A549 (cell line): ENCODE data around the gene IGF2BP1. TPM values are rescaled to one million over a fixed set of nuclear protein-coding genes. Genes with fewer than 3 reads are reported as not detected.

Source experiments
- ATAC-seq, 2 experiments: fragments of 200-7000 bp in 1 of 2; fragments of >200 bp in 1 of 2; cut with Nextera tagmentation in 1 of 2; cut with Tn5 transposase in 1 of 2; 3 replicates each; pipeline versions ENCODE4 v1.8.0 to v1.9.1; 2018 to 2020; ENCODE audit warnings: mild to moderate bottlenecking in 1 of 2, moderate library complexity in 1 of 2
- CTCF ChIA-PET: fragments of 300-600 bp; sonication (Branson Sonifier 250); formaldehyde crosslinking; extraction: SDS; loops from one replicate; lab custom pipeline; 2021; ENCODE audit warnings: antibody characterized with exemption, inconsistent platforms; lab: Yijun Ruan, JAX
- POLR2A ChIA-PET: fragments of 350-600 bp; formaldehyde crosslinking; extraction: SDS; loops from one replicate; lab custom pipeline; 2021; ENCODE audit warnings: antibody characterized with exemption, inconsistent platforms; lab: Yijun Ruan, JAX
- DNase-seq, 2 experiments: peaks; one replicate each; pipeline versions ENCODE4 v3.0.0 to v3.0.0-alpha.2; 2011 to 2016; ENCODE audit warnings: low read depth in 1 of 2, low spot score in 1 of 2
- FAIRE-seq: peaks from 2 replicates; lab custom pipeline; 2011; peaks lifted over from hg19 to GRCh38; lab: Jason Lieb, UNC
- H3K27ac ChIP-seq, 2 experiments: fragments of >200 bp; sonication (Bioruptor Twin); formaldehyde crosslinking; 3 replicates each; pipeline ENCODE4 v1.5.1; 2016 to 2017
- H3K4me1 ChIP-seq: fragments of >200 bp; sonication (Bioruptor Twin); formaldehyde crosslinking; 3 replicates; pipeline ENCODE4 v1.6.1; 2016
- H3K4me2 ChIP-seq: fragments of >200 bp; sonication (Bioruptor Twin); formaldehyde crosslinking; 3 replicates; pipeline ENCODE4 v1.6.1; 2016
- H3K4me3 ChIP-seq: fragments of >200 bp; sonication (Bioruptor Twin); formaldehyde crosslinking; 3 replicates; pipeline ENCODE4 v1.5.1; 2016
- H3K9me3 ChIP-seq: fragments of >200 bp; sonication (Bioruptor Twin); formaldehyde crosslinking; 3 replicates; pipeline ENCODE4 v1.6.1; 2016
- CBX2 ChIP-seq: fragments of 200-600 bp; sonication (generic); IDR thresholded peaks from 2 replicates; pipeline ENCODE4 v1.6.1; 2016; ENCODE audit warnings: low read depth, mild to moderate bottlenecking, borderline replicate concordance
- CHD2 ChIP-seq: fragments of 150-350 bp; IDR thresholded peaks from 2 replicates; pipeline ENCODE4 v1.6.1; 2014; ENCODE audit warnings: low read length; ENCODE audit not compliant: partially characterized antibody
- CHD4 ChIP-seq: fragments of 200-600 bp; sonication (generic); IDR thresholded peaks from 2 replicates; pipeline ENCODE4 v1.6.1; 2016; ENCODE audit warnings: antibody characterized with exemption, mild to moderate bottlenecking, borderline replicate concordance
- CTCF ChIP-seq: fragments of >200 bp; sonication (Bioruptor Twin); formaldehyde crosslinking; IDR thresholded peaks from 3 replicates; pipeline ENCODE4 v1.5.1; 2016
- EHF ChIP-seq: fragments of 250-450 bp; sonication (Bioruptor Pico); IDR thresholded peaks from 2 replicates; pipeline ENCODE4 v1.5.0; 2020; ENCODE audit warnings: mild to moderate bottlenecking
- ELK1 ChIP-seq: fragments of 150-350 bp; IDR thresholded peaks from 2 replicates; pipeline ENCODE4 v1.6.1; 2014; ENCODE audit warnings: low read depth, mild to moderate bottlenecking, low read length
- EP300 ChIP-seq, 2 experiments: fragments of >200 bp; sonication (Bioruptor Twin); formaldehyde crosslinking; IDR thresholded peaks; 2 replicates in 1 of 2; 3 replicates in 1 of 2; pipeline ENCODE4 v1.6.1; 2016 to 2017
- ESRRA ChIP-seq: fragments of 150-350 bp; IDR thresholded peaks from 2 replicates; pipeline ENCODE4 v1.6.1; 2014; ENCODE audit warnings: mild to moderate bottlenecking, low read length, borderline replicate concordance
- FOXS1 ChIP-seq: fragments of 250-450 bp; sonication (Bioruptor Pico); IDR thresholded peaks from 2 replicates; pipeline ENCODE4 v1.5.0; 2020; ENCODE audit warnings: mild to moderate bottlenecking, moderate library complexity
- HOXA7 ChIP-seq: fragments of 250-450 bp; sonication (Bioruptor Pico); IDR thresholded peaks from 2 replicates; pipeline ENCODE4 v1.5.0; 2020; ENCODE audit warnings: mild to moderate bottlenecking, moderate library complexity
- HOXB5 ChIP-seq: fragments of 250-450 bp; sonication (Bioruptor Pico); IDR thresholded peaks from 2 replicates; pipeline ENCODE4 v1.5.0; 2020; ENCODE audit warnings: mild to moderate bottlenecking, moderate library complexity
- JUN ChIP-seq, 2 experiments: fragments of >200 bp; sonication (Bioruptor Twin); formaldehyde crosslinking; IDR thresholded peaks; 2 replicates in 1 of 2; 3 replicates in 1 of 2; pipeline ENCODE4 v1.6.1; 2016 to 2017
- JUNB ChIP-seq: fragments of >200 bp; sonication (Bioruptor Twin); formaldehyde crosslinking; IDR thresholded peaks from 2 replicates; pipeline ENCODE4 v1.6.1; 2016
- MAX ChIP-seq: IDR thresholded peaks from 2 replicates; pipeline ENCODE4 v1.6.1; 2012
- NPAS2 ChIP-seq: fragments of 250-450 bp; sonication (Bioruptor Pico); IDR thresholded peaks from 2 replicates; pipeline ENCODE4 v1.8.0; 2022; ENCODE audit warnings: mild to moderate bottlenecking, moderate library complexity, borderline replicate concordance
- PBX3 ChIP-seq: IDR thresholded peaks from 2 replicates; pipeline ENCODE4 v1.6.1; 2012
- POLR2A ChIP-seq: IDR thresholded peaks from 2 replicates; pipeline ENCODE4 v1.6.1; 2012; ENCODE audit warnings: mild to moderate bottlenecking, low read length
- RARB ChIP-seq: fragments of 250-450 bp; sonication (Bioruptor Pico); IDR thresholded peaks from 2 replicates; pipeline ENCODE4 v1.8.0; 2021; ENCODE audit warnings: mild to moderate bottlenecking, moderate library complexity
- RCOR1 ChIP-seq: fragments of 150-350 bp; IDR thresholded peaks from 2 replicates; pipeline ENCODE4 v1.6.1; 2014; ENCODE audit warnings: antibody characterized with exemption, low read length, low read depth
- SREBF2 ChIP-seq: fragments of 450-650 bp; IDR thresholded peaks from 2 replicates; pipeline ENCODE4 v1.6.1; 2014; ENCODE audit warnings: mild to moderate bottlenecking, moderate library complexity
- TFCP2L1 ChIP-seq: fragments of 250-450 bp; sonication (Bioruptor Pico); IDR thresholded peaks from 2 replicates; pipeline ENCODE4 v1.5.0; 2021; ENCODE audit warnings: mild to moderate bottlenecking
- TP53 ChIP-seq: fragments of 250-450 bp; sonication (Bioruptor Pico); IDR thresholded peaks from 2 replicates; pipeline ENCODE4 v1.5.0; 2021; ENCODE audit warnings: mild to moderate bottlenecking, moderate library complexity
- ZNF302 ChIP-seq: fragments of 250-450 bp; sonication (Bioruptor Pico); IDR thresholded peaks from 2 replicates; pipeline ENCODE4 v1.9.0; 2021; ENCODE audit warnings: inconsistent platforms, mild to moderate bottlenecking, moderate library complexity
- ZSCAN20 ChIP-seq: fragments of 250-450 bp; sonication (Bioruptor Pico); IDR thresholded peaks from 2 replicates; pipeline ENCODE4 v1.8.0; 2022; ENCODE audit warnings: mild to moderate bottlenecking, moderate library complexity
- WGBS: methylation state at CpG from one replicate; pipeline ENCODE4 v1.1.6; 2017; ENCODE audit errors: missing lambda C conversion rate; 5-methylcytosine and 5-hydroxymethylcytosine counted together
- polyA plus RNA-seq, 4 experiments: library from polyadenylated mRNA; depleted of rRNA in 3 of 4; stranded (reverse); fragments of >200 nt; fragmentation: RNase III in 1 of 4; extraction: RNeasy Plus Mini Kit Qiagen cat#74134 plus additional on column Dnase treatment in 1 of 4; gene quantifications; 2 replicates in 3 of 4; 3 replicates in 1 of 4; pipeline ENCODE4 v1.2.3, GENCODE V29; 2011 to 2017

Gene IGF2BP1
- polyA plus RNA-seq, 2 of the 4 experiments (the other 2 are of a cell fraction), result 26.2 to 40.3 TPM

- ChIA-PET CTCF (interaction anchor here (0.6 kb wide), 1 partner anchor 15 kb away, joined by 3 read pairs; no protein-coding TSS in a partner anchor), POLR2A (no interaction called here)
- no peak for ATAC-seq
- TF ChIP-seq CTCF (no peak), CBX2 (no peak), JUN (IDR thresholded peaks at IDR 0.05) (no peak), EHF (CRISPR knock-in tag) (no peak), ZNF302 (CRISPR knock-in tag) (no peak), POLR2A (no peak), PBX3 (no peak), HOXB5 (no peak), ZSCAN20 (no peak), EP300 (IDR thresholded peaks at IDR 0.05) (no peak), CHD2 (no peak), ESRRA (no peak), NPAS2 (CRISPR knock-in tag) (no peak), RCOR1 (no peak), CHD4 (no peak), HOXA7 (CRISPR knock-in tag) (no peak), JUNB (no peak), FOXS1 (no peak), SREBF2 (no peak), TP53 (CRISPR knock-in tag) (no peak)
- no peak overlapping the region for H3K4me3 ChIP-seq
- H3K9me3 ChIP-seq, result 0 out of 3 replicates have a peak, but pooled peaks cover 3% of the 10 kb centered on the region
- no peak for FAIRE-seq
- H3K27ac ChIP-seq, result no peak overlapping the region
- DNase-seq, result no peak
- no peak overlapping the region for H3K4me2 ChIP-seq
- H3K4me1 ChIP-seq, result no peaks in the 10 kb centered on the region
These were observed 89.5 kb downstream of the IGF2BP1 start for GRCh38 chr17:49086649-49087048.

- TF ChIP-seq TP53 (CRISPR knock-in tag), result no peak
- no peak for TF ChIP-seq MAX
- no peak for TF ChIP-seq RARB (CRISPR knock-in tag)
- no peak for TF ChIP-seq TFCP2L1 (CRISPR knock-in tag)
- TF ChIP-seq ZSCAN20, result no peak
- TF ChIP-seq ELK1, result no peak
- TF ChIP-seq, all 56 proteins: peak for 0
- Histone ChIP-seq H3K4me1 (no peaks in the 10 kb centered on the region), H3K9me3 (0 out of 3 replicates have a peak, but pooled peaks cover 3% of the 10 kb centered on the region), H3K4me3 (no peak overlapping the region), H3K27ac (no peak overlapping the region), H3K4me2 (no peak overlapping the region)
- FAIRE-seq (no peak), ATAC-seq (no peak), DNase-seq (no peak)
- ChIA-PET CTCF (interaction anchor here (1.1 kb wide), 1 partner anchor 29 kb away, joined by 3 read pairs; no protein-coding TSS in a partner anchor), POLR2A (interaction anchor here (0.5 kb wide), 1 partner anchor 109 kb away, joined by 3 read pairs; no protein-coding TSS in a partner anchor)
- WGBS, result 84% methylated on average over 7 of the region's 7 CpGs
These were observed 91.9 kb downstream of the IGF2BP1 start for GRCh38 chr17:49089094-49089493.
